Memory B cell (primary cell): ENCODE data around the gene SPAG6.
"Not testable (repeated sequence)": the region's sequence is repeated elsewhere in the genome, so short reads cannot be mapped to it uniquely, and the experiment has no call there.

Source experiments
- ATAC-seq: fragments of 150-1000 bp; cut with Tn5 transposase; 2 replicates; pipeline ENCODE4 v1.10.0; 2021; ENCODE audit warnings: low read depth, mild to moderate bottlenecking, moderate library complexity
- DNase-seq, 2 donors: peaks; one replicate each; pipeline ENCODE4 v3.0.0; 2022; ENCODE audit warnings: low spot score in 2 of 2
- H3K27ac Mint-ChIP-seq: one replicate; pipeline ENCODE4 v1.8.0; 2022; ENCODE audit warnings: mild to moderate bottlenecking, moderate library complexity, mixed read lengths
- H3K27me3 Mint-ChIP-seq: one replicate; pipeline ENCODE4 v1.8.0; 2022; ENCODE audit warnings: mixed read lengths
- H3K36me3 Mint-ChIP-seq: one replicate; pipeline ENCODE4 v1.8.0; 2022; ENCODE audit warnings: mild to moderate bottlenecking, mixed read lengths
- H3K4me1 Mint-ChIP-seq: one replicate; pipeline ENCODE4 v1.8.0; 2022; ENCODE audit warnings: mixed read lengths
- H3K4me3 Mint-ChIP-seq: one replicate; pipeline ENCODE4 v1.8.0; 2022; ENCODE audit warnings: mild to moderate bottlenecking, moderate library complexity, mixed read lengths
- H3K9me3 Mint-ChIP-seq: one replicate; pipeline ENCODE4 v1.8.0; 2022; ENCODE audit warnings: mixed read lengths

Gene SPAG6

GRCh38 chr10:22341926-22342196 lies 3.4 kb upstream of the SPAG6 start:
- H3K27ac Mint-ChIP-seq = peak overlapping the region; percentile 32
- H3K36me3 Mint-ChIP-seq = peaks cover 2% of the 10 kb centered on the region
- peaks cover 3% of the 10 kb centered on the region for H3K9me3 Mint-ChIP-seq
- ATAC-seq (no peak), DNase-seq (no peak)
- H3K4me3 Mint-ChIP-seq = no peak overlapping the region
- peaks cover 7% of the 10 kb centered on the region for H3K4me1 Mint-ChIP-seq
- H3K27me3 Mint-ChIP-seq = peaks cover 9% of the 10 kb centered on the region

DNA sequence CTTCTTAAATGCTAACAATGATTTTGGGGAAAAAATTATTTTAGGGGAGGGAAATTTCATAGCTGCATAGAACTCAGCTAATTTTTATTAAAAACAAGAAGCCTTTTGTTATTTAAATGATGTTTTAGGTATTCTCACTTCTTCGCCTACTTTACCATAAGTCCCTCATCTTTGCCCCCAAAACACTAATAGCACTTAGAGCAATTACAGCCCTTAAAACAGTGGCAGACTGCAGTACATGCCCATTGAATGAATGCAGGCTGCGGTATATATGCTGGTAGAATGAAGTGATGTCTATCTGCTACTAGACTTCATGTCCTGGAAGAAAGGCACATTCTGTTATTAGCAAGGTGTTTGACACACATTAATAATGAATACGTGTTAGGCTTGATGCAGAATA lies 2.9 kb upstream of the SPAG6 start:
- no peak overlapping the region for H3K4me3 Mint-ChIP-seq
- H3K27me3 Mint-ChIP-seq = peaks cover 12% of the 10 kb centered on the region
- peaks cover 3% of the 10 kb centered on the region for H3K9me3 Mint-ChIP-seq
- DNase-seq (no peak), ATAC-seq (no peak)
- H3K4me1 Mint-ChIP-seq = peaks cover 7% of the 10 kb centered on the region
- H3K36me3 Mint-ChIP-seq = peaks cover 2% of the 10 kb centered on the region
- H3K27ac Mint-ChIP-seq = no peak overlapping the region

DNA sequence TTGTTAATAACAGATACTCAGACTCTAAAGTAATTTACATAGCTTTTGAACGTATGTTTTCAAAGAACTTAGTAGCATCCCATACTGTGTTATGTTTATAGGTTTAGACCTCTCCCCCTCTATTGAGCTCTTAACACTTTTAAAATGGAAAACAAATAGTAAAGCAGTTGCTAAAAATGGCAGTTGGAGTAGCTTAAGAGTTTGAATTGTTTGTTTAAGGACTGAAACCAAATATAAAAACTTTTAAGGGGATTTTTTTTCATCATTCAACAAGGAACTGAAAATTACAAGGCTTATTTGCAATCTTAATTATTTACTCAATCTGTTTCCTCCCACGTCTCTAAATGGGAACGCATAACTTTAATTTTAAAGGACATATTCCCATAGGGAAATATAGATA lies 1.6 kb upstream of the SPAG6 start:
- H3K4me3 Mint-ChIP-seq = no peak overlapping the region
- H3K4me1 Mint-ChIP-seq = peaks cover 7% of the 10 kb centered on the region
- H3K27ac Mint-ChIP-seq = peak overlapping the region; percentile 35
- DNase-seq (no peak), ATAC-seq (no peak)
- H3K9me3 Mint-ChIP-seq = peaks cover 3% of the 10 kb centered on the region
- H3K27me3 Mint-ChIP-seq = peaks cover 12% of the 10 kb centered on the region
- H3K36me3 Mint-ChIP-seq = peaks cover 2% of the 10 kb centered on the region

DNA sequence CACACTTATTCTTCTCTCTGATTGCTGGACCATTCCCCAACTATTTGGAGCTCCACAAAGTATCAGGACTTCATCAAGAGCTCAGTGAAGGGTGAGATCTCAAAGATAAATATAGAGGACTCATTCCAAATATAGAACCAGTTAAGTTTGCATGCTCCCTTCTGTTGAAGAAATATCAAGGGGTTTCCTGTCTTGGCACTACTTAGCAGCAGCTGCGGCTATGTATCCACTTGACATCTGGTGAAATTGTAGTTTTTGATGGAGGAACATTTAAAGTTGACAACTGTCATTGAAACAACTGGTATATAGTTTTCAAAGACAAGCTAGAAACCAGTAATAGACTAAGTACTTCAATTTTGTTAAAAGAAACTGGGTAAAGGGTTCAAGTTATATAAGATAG lies 1.0 kb upstream of the SPAG6 start:
- Mint-ChIP-seq H3K9me3 (peaks cover 3% of the 10 kb centered on the region), H3K4me1 (peaks cover 7% of the 10 kb centered on the region), H3K27me3 (peaks cover 12% of the 10 kb centered on the region), H3K36me3 (peaks cover 2% of the 10 kb centered on the region), H3K27ac (peak overlapping the region; percentile 35), H3K4me3 (no peak overlapping the region)
- ATAC-seq = no peak
- no peak for DNase-seq

DNA sequence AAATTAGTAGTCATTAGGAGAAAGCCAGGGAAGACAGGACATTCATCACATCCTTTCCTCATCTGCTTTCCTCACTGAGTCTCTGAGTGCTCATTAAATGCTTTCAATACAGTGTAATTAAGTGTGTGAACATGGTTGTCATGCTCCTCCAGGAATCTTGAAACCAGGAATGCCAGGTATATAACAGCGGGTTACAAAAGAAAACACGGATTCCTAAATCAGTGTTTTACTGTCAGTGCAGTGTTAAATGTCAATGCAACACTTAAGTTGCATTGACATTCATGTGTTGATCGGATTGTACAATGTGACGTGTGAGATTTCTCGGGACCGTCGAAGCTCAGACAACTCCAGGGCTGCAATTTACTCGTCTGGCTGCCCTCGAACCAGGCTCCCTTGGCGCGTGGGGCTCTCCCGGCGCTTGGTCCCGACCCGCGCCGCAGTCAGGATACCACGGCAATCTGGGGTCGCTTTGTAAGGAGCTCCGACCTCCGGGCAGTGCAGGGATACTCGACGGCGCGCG lies 455 bp upstream of the SPAG6 start:
- H3K4me3 Mint-ChIP-seq = peak overlapping the region; percentile 14
- H3K9me3 Mint-ChIP-seq = peaks cover 3% of the 10 kb centered on the region
- DNase-seq (no peak), ATAC-seq (no peak)
- H3K27me3 Mint-ChIP-seq = peaks cover 12% of the 10 kb centered on the region
- peak overlapping the region; percentile 28 for H3K27ac Mint-ChIP-seq
- H3K4me1 Mint-ChIP-seq = peaks cover 7% of the 10 kb centered on the region
- H3K36me3 Mint-ChIP-seq = peaks cover 2% of the 10 kb centered on the region

DNA sequence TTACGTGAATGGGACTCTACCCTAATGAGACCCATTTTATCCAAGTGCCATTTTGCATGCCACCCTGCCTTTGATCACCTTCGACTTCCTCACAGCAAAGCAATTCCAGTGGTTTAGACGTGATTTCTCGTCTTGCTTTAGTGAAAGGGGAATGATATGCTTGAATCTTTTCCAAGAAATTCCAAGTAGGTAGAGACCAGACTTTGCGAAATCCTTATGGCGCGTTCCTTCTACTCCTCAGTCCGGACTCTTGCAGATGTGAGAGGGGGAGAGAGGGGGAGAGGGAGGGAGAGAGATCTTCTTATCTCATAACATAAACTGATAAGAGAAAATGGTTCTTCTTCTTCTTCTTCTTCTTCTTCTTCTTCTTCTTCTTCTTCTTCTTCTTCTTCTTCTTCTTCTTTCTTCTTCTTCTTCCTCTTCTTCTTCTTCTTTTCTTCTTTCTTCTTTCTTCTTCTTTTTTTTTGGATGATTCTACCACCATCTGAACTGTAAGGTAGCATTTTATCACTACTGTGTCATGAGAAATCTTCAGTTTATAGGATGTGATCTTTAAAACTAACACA lies 883 bp downstream of the SPAG6 start:
- H3K9me3 Mint-ChIP-seq = peaks cover 3% of the 10 kb centered on the region
- ATAC-seq (no peak), DNase-seq (no peak)
- H3K4me3 Mint-ChIP-seq = no peak overlapping the region
- peak overlapping the region; percentile 17 for H3K27ac Mint-ChIP-seq
- peaks cover 12% of the 10 kb centered on the region for H3K27me3 Mint-ChIP-seq
- H3K4me1 Mint-ChIP-seq = peaks cover 4% of the 10 kb centered on the region
- peaks cover 2% of the 10 kb centered on the region for H3K36me3 Mint-ChIP-seq

DNA sequence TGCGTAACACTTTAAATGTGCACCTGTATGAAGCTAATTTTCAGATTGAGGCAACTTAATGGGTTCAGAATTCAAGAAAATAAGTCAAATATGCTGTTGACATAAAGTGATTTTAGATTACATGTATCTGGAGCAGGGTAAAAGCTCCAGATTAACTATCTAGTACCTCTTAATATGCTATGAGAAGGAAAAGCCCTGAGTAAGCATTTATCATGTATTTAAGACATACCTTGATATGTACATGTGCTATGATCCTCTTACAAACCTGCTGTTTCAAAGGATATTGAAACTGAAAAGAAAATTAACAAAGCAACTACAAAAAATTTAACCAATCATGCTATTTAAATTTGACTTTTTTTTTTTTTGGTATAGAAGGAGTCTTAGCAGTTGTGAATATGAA lies 4.5 kb downstream of the SPAG6 start:
- no peak for ATAC-seq
- no peak overlapping the region for H3K4me3 Mint-ChIP-seq
- H3K9me3 Mint-ChIP-seq = peaks cover 2% of the 10 kb centered on the region
- H3K27ac Mint-ChIP-seq = no peak overlapping the region
- no peak for DNase-seq
- H3K27me3 Mint-ChIP-seq = peaks cover 11% of the 10 kb centered on the region
- no peaks in the 10 kb centered on the region for H3K4me1 Mint-ChIP-seq
- peaks cover 2% of the 10 kb centered on the region for H3K36me3 Mint-ChIP-seq

GRCh38 chr10:22351131-22351703 lies 5.9 kb downstream of the SPAG6 start:
- DNase-seq (no peak), ATAC-seq (no peak)
- Mint-ChIP-seq H3K27me3 (peaks cover 11% of the 10 kb centered on the region), H3K4me1 (no peaks in the 10 kb centered on the region), H3K36me3 (peaks cover 2% of the 10 kb centered on the region), H3K4me3 (no peak overlapping the region), H3K27ac (no peak overlapping the region), H3K9me3 (peaks cover 2% of the 10 kb centered on the region)

DNA sequence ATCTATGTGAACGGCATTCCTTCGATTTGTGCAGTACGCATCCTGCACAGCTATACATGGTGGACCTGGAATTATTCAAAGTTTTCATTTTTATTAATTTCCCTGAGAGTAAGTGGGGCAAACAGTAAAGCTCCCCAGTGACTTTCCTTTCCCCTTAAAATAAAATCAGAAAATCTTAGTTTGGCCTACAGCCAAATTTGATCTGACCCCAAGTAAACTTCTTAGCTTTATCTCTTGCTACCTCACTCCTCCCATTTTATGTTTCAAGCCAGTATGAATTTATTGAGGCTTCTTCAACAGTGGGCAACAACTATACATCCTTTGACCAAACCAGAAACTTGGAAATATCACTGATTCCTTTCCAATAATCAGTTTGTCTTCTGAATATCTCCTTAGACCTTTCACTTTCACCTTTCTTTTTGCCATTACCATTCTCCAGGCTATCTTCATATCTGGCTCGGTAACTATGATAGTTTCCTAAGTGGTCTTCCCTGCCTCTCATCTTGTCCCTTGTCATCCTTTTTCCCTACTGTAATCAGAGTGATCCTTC lies 11.1 kb downstream of the SPAG6 start:
- peaks cover 6% of the 10 kb centered on the region for H3K27me3 Mint-ChIP-seq
- H3K4me3 Mint-ChIP-seq = no peak overlapping the region
- no peak overlapping the region for H3K27ac Mint-ChIP-seq
- no peaks in the 10 kb centered on the region for H3K36me3 Mint-ChIP-seq
- no peaks in the 10 kb centered on the region for H3K9me3 Mint-ChIP-seq
- no peaks in the 10 kb centered on the region for H3K4me1 Mint-ChIP-seq
- ATAC-seq (no peak), DNase-seq (no peak)

- not testable (repeated sequence) for H3K27ac Mint-ChIP-seq, DNase-seq, H3K36me3 Mint-ChIP-seq, ATAC-seq, H3K9me3 Mint-ChIP-seq, H3K4me1 Mint-ChIP-seq, H3K27me3 Mint-ChIP-seq, H3K4me3 Mint-ChIP-seq
These were observed 12.5 kb downstream of the SPAG6 start for GRCh38 chr10:22357770-22358169.

DNA sequence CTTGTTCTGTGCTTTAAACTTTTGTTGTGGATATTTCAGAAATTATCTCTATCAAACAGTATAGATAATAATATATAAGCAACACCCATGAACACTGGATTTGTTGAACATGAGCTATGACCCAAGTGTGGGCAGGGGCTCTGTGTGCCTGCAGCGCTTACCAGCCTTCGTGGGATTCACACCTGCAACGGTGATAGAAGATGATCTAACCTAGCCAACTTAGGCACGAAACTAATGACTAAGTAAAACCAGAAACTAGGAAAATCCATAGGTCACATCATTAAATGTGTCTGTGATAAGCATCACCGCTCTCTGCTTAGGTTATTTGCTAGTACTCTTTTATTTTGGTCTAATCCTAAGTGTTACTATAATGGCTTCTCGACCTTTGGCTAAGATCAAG lies 18.0 kb downstream of the SPAG6 start:
- Mint-ChIP-seq H3K9me3 (no peaks in the 10 kb centered on the region), H3K27ac (no peak overlapping the region), H3K4me1 (peaks cover 8% of the 10 kb centered on the region), H3K36me3 (no peaks in the 10 kb centered on the region), H3K4me3 (no peak overlapping the region), H3K27me3 (no peaks in the 10 kb centered on the region)
- DNase-seq (no peak), ATAC-seq (no peak)

DNA sequence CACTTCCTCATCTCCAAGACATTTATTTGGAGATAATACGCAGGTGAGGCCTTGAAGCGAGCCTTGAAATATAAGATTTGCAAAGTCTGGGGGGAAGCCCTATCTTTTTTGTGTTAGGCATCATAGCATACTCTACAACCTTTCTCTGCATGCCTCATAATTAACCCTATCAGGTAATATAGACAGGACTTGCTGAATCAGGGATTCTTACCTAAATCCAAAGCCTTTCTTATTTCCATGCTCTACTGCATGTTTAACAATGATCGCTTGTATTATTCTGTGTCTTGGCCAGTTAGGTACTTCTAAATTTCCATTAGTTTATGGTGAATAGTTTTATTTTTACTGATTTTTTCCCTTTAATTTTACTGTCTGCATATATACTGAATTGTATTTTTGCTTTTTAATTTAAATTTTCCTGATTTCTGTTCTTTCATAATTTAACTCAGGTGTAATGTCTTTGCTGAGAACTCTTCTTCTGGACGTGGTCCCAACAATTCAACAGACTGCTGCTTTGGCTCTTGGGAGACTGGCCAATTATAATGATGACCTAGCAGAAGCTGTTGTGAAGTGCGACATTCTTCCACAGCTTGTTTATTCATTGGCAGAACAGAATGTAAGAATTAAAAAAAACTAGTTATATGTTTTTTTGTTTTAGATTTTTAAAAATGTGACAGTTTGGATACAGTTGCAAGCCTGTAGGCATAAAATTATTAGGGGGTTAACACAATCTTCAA lies 19.3 kb downstream of the SPAG6 start:
- Mint-ChIP-seq H3K4me1 (peaks cover 8% of the 10 kb centered on the region), H3K27me3 (no peaks in the 10 kb centered on the region), H3K36me3 (no peaks in the 10 kb centered on the region), H3K27ac (no peak overlapping the region), H3K9me3 (no peaks in the 10 kb centered on the region), H3K4me3 (no peak overlapping the region)
- DNase-seq (no peak), ATAC-seq (no peak)

DNA sequence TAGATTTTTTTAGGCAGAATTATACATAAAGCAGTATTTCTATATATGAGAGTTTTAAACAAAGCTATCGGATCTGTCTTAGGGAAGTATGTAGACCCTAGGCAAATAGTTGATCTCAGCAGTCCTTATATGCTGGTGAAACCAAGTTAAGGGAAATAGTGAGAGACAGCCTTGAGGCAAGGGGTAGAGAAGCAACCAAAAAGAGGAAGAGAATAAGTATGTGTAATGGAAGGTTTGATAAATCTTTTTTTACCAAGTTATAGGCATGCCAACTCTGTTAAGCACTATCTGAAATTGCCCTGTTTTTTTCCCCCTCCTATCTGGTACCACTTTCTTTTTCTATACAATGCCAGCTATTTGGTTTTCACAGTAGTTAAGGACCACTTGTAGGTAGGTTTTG lies 19.9 kb downstream of the SPAG6 start:
- Mint-ChIP-seq H3K4me1 (peaks cover 8% of the 10 kb centered on the region), H3K27me3 (no peaks in the 10 kb centered on the region), H3K36me3 (no peaks in the 10 kb centered on the region), H3K4me3 (no peak overlapping the region), H3K27ac (no peak overlapping the region), H3K9me3 (no peaks in the 10 kb centered on the region)
- ATAC-seq (peak; percentile 93), DNase-seq (no peak)

DNA sequence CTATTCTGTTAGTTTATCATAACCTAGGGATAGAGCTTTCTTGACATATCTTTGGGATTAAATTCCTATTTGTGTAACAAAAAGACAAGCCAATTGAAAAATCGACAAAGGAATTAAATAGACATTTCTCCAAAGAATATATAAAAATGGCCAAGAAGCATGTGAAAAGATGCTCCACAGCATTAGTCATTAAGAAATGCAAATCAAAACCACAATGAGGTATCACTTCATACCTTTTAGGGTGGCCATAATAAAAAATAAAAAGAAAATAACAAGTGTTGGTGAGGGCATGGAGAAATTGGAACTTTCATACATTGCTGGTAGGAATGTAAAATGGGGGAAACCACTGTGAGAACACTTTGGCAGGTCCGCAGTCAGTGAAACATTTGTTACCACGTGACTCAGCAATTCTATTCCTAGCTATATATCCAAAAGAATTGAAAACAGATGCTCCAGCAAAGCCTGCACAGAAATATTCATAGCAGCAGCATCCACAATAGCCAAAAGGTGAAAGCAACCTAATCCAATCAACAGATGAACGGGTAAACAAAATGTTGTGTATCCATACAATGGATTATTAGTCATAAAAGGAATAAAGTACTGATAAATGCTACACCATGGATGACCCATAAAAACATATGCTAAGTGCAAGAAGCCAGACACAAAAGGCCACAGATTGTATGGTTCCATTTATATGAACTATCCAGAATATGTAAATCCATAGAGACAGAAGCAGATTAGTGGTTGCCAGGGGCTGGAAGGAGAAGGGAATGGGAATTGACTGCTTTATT lies 20.5 kb downstream of the SPAG6 start:
- Mint-ChIP-seq H3K4me1 (peaks cover 8% of the 10 kb centered on the region), H3K36me3 (no peaks in the 10 kb centered on the region), H3K4me3 (no peak overlapping the region), H3K27ac (no peak overlapping the region), H3K9me3 (no peaks in the 10 kb centered on the region), H3K27me3 (no peaks in the 10 kb centered on the region)
- no peak for ATAC-seq
- DNase-seq = no peak
